ENCODE results near the gene DENND1A. TPM values are rescaled to one million over a fixed set of nuclear protein-coding genes. Genes with fewer than 3 reads are reported as not detected.

The DENND1A gene
- total and polyA plus RNA-seq, 4 donors: 7.9 to 22.0 (median 13.9) TPM

GRCh38 chr9:123778232-123778902, 151.6 kb downstream of the DENND1A start:
- Histone ChIP-seq H3K27ac (ENCODE audit: low read depth in 1 of 2, low read length in 2 of 2) (no peak overlapping the region), H3K36me3 (ENCODE audit: control insufficient read depth in 4 of 4, insufficient read depth in 3 of 4, low read depth in 1 of 4, low read length in 3 of 4) (peaks cover 0 to 1% (median 0%) of the 10 kb centered on the region in 4 donors), H3K4me1 (ENCODE audit: control insufficient read depth in 4 of 4, insufficient read depth in 4 of 4, low read length in 3 of 4) (no peaks in the 10 kb centered on the region), H3K9ac (ENCODE audit: low read depth in 1 of 2, low read length in 2 of 2) (no peak overlapping the region), H3K4me3 (ENCODE audit: low read depth in 1 of 3, low read length in 3 of 3) (no peak overlapping the region), H3K9me3 (ENCODE audit: control insufficient read depth in 4 of 4, low read length in 3 of 4) (no peaks in the 10 kb centered on the region), H3K27me3 (ENCODE audit: control insufficient read depth in 4 of 4, insufficient read depth in 4 of 4, low read length in 3 of 4) (no peaks in the 10 kb centered on the region)
- no peak for TF ChIP-seq MAX (IDR thresholded peaks at IDR 0.05)
- no peak for TF ChIP-seq FOXA2 (IDR thresholded peaks at IDR 0.05)
- TF ChIP-seq ATF3 (IDR thresholded peaks at IDR 0.05): no peak
- no peak for TF ChIP-seq SP1 (IDR thresholded peaks at IDR 0.05)
- TF ChIP-seq GABPA (IDR thresholded peaks at IDR 0.05 in 1 of 2, conservative IDR thresholded peaks at IDR 0.05 in 1 of 2): no peak
- TF ChIP-seq REST (IDR thresholded peaks at IDR 0.05): no peak
- no peak for TF ChIP-seq JUND (IDR thresholded peaks at IDR 0.05)
- TF ChIP-seq HNF4G (IDR thresholded peaks at IDR 0.05): no peak
- no peak for TF ChIP-seq CTCF (IDR thresholded peaks at IDR 0.05; ENCODE audit: low read depth, low read length, missing input control)
- no peak for TF ChIP-seq RAD21 (IDR thresholded peaks at IDR 0.05)
- no peak for TF ChIP-seq EGR1 (IDR thresholded peaks at IDR 0.05; ENCODE audit: low read depth in 2 of 2)
- no peak for TF ChIP-seq ZBTB33 (IDR thresholded peaks at IDR 0.05)
- TF ChIP-seq FOXA1 (IDR thresholded peaks at IDR 0.05): no peak
- no peak for TF ChIP-seq RXRA (IDR thresholded peaks at IDR 0.05)
- no peak for TF ChIP-seq HNF4A (conservative IDR thresholded peaks at IDR 0.05)
- no peak for TF ChIP-seq YY1 (IDR thresholded peaks at IDR 0.05)
- DNase-seq (ENCODE audit: low spot score): no peak
- 87% methylated on average over 8 of the region's 8 CpGs for WGBS
